Vagina (tissue), 2 donors: ENCODE results near the gene SGF29.

Experiments
- CTCF ChIP-seq, 3 experiments: fragments of 450-650 bp in 2 of 3; fragments of 200-600 bp in 1 of 3; sonication (generic) in 1 of 3; IDR thresholded peaks; one replicate each; pipeline ENCODE4 v1.5.1; 2017 to 2019; ENCODE audit warnings: antibody characterized with exemption in 3 of 3, mild to moderate bottlenecking in 2 of 3, moderate library complexity in 2 of 3
- POLR2AphosphoS5 ChIP-seq, 2 donors: sonication (generic); formaldehyde crosslinking; IDR thresholded peaks; one replicate each; pipeline ENCODE4 v1.9.0; 2017; ENCODE audit warnings: antibody characterized with exemption in 2 of 2, mild to moderate bottlenecking in 2 of 2, low read depth in 1 of 2; ENCODE audit not compliant: insufficient read depth in 1 of 2

GRCh38 chr16:28580726-28581315, 27.1 kb downstream of the SGF29 start:
- TF ChIP-seq POLR2AphosphoS5 (IDR thresholded peaks at IDR 0.05; ENCODE audit: insufficient read depth in 1 of 2, low read depth in 1 of 2), result no peak
- no peak for TF ChIP-seq CTCF (IDR thresholded peaks at IDR 0.05)
